ENCODE results near the gene CAMTA1.

Gene CAMTA1

DNA sequence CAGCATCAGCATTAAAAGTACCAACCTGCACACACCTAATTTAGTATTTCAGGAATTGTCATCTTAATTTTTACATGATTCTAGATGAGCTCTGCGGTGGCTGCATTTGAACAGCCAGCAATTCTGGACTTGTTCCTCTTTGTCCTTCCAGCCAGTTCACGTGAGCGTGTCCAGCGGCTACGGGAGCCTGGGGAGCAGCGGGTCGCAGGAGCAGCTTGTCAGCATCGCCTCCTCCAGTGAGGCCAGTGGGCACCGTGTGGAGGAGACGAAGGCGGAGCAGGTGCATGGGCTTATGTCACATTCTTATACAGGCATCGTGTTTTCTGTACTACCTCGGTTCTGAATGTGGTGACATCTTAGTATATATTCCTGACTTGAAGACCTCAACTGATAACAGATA lies 1024.5 kb downstream of the CAMTA1 start:
- no peak for DNase-seq (ENCODE audit: low read depth, low spot score)

DNA sequence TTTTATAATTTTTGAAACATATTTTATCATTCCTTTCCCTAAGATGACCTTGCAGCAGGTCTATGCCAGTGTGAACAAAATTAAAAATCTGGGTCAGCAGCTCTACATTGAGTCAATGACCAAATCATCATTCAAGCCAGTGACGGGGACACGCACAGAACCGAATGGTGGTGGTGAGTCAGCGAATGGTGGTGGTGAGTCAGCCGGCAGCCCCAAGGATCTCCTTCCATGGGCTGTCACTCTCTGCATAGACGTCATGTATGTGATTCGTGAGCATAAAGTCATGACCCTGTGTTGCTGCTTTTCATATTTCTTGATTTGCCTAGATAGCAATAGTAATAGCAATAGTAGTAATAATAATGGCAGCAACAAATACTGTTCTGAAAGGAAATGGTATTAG lies 1025.1 kb downstream of the CAMTA1 start:
- no peak for DNase-seq (ENCODE audit: low read depth, low spot score)

DNA sequence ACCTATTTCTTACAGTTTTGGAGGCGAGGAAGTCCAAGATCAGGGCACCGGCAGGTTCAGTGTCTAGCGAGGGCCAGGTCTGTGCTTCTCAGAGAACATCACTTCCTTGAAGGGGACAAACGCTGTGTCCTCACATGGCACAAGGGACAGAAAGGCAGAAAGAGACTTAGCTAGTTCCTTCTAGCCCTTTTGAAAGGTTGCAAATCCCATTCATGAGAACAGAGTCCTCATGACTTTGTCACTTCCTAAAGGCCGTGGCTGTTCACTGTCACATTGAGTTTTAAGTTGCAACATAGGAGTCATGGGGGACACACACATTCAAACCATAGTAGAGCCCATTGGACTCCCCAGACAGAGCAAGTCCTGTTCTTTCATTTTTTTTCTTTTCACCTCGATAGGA lies 1026.2 kb downstream of the CAMTA1 start:
- no peak for DNase-seq (ENCODE audit: low read depth, low spot score)

DNA sequence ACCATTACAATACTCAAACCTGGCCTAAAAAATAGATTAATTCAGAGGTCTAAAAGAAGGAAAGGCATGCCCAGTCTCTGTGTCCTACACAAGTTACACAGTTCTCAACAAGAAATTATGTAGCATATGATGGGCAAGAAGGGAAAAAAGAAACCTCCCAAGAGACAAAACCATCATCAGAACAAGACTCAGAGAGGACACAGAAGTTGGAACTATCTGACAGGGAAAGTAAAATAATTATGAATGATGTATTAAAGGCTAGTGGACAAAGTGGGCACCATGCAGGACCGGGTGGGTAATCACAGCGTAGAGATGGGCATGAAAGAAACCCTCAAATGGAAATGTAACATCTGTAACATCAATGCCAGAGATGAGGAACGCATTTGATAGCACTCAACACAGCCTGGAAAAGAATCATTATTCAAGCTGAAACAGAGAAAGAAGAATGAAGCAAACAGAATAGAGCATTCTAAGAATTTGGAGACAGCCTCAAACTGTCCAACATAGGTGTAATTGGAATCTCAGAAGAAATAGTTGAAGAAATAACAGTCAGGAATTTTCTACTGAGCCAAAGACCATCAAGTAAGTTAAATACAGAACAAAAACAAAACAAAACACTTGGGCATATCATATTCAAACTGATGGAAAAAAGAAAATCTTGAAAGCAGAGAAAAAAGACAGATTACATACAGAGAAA lies 1028.6 kb downstream of the CAMTA1 start:
- DNase-seq (ENCODE audit: low read depth, low spot score): no peak
